Measurements from ENCODE around the gene ATP13A2. TPM values are rescaled to one million over a fixed set of nuclear protein-coding genes. Genes with fewer than 3 reads are reported as not detected.

Gene ATP13A2
- total RNA-seq, 1 donor from 2014 or later, result 50.2 TPM

DNA sequence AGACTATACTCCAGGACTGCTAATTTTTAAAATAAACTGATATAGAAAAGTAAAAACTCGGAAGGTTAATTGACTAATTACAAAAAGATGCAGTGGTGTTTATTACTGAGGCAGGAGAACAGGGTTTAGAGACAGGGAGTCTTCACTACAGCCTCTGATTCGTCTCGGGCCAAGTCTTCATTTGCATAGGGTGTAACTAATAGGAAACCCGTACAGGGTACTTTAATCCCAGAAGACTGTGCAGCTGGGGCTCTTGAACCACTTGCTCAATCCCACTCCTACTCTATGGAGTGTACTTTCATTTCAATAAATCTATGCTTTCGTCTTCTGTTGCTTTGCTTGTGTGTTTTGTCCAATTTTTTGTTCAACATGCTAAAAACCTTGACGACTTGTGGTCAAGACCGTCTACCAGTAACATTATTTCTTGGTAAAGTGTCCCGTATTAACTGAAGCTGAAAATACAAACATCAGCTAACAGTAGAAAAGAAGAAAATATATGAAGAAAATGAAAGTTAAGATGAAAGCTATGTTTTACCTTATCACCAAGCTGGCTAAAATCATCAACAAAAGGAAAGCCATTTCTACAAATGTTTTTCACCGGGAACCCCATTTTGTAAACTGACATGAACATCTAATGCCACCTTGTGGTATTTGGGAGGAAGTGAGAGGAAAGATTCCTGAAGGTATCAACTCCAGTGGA, 34.1 kb upstream of the ATP13A2 start:
- Mint-ChIP-seq H3K27me3 (no peaks in the 10 kb centered on the region), H3K4me3 (peak overlapping the region; percentile 24), H3K27ac (peak overlapping the region; percentile 63), H3K36me3 (ENCODE audit: low read depth) (peaks cover 28% of the 10 kb centered on the region), H3K9me3 (no peaks in the 10 kb centered on the region), H3K4me1 (peaks cover 17% of the 10 kb centered on the region)
- intact Hi-C loops (cut with micrococcal nuclease), result loop anchor here (5.0 kb wide), 1 partner anchor 93 kb away; no protein-coding TSS in a partner anchor
- peak; percentile 67 for DNase-seq

DNA sequence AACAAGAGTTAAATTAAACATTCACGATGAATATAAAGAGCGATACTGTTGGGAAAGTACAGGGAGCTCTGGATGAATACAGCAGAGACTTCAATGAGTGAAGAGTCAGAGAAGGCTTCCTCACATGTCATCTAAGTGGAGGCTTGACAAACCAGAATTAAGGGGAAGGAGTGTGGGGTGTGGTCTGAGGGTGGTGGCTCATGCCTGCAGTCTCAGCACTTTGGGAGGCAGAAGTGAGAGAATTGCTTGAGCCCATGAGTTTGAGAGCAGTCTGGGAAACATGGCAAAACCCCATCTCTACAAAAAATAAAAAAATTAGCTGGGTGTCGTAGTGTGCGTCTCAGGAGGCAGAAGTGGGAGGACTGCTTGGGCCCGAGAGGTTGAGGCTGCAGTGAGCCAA, 33.4 kb upstream of the ATP13A2 start:
- Mint-ChIP-seq H3K36me3 (ENCODE audit: low read depth) (peaks cover 30% of the 10 kb centered on the region), H3K27ac (peak overlapping the region; percentile 28), H3K4me1 (peaks cover 15% of the 10 kb centered on the region), H3K27me3 (no peaks in the 10 kb centered on the region), H3K9me3 (no peaks in the 10 kb centered on the region), H3K4me3 (no peak overlapping the region)
- intact Hi-C loops (cut with micrococcal nuclease), result loop anchor here (5.0 kb wide), 1 partner anchor 93 kb away; no protein-coding TSS in a partner anchor
- no peak for DNase-seq

DNA sequence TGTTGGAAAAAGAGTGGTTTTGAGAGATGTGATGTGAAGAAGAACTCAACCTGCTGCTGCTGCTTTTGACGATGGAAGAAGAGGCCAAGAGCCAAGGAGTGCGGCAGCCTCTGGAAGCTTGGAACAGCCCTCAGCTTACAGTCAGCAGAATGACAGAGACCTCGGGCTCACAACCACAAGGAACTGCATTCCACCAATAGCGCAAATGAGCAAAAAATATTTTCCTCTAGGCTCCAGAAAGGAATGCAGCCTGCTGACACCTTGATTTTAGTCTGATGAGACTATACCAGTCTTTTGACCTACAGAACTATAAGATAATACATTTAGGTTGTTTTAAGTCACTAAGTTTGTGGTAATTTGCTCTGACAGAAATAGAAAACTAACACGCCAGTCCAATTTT, 31.9 kb upstream of the ATP13A2 start:
- peaks cover 35% of the 10 kb centered on the region for H3K36me3 Mint-ChIP-seq (ENCODE audit: low read depth)
- no peak overlapping the region for H3K27ac Mint-ChIP-seq
- intact Hi-C loops (cut with micrococcal nuclease), result no loop called here
- no peak overlapping the region for H3K4me3 Mint-ChIP-seq
- H3K4me1 Mint-ChIP-seq, result peaks cover 15% of the 10 kb centered on the region
- DNase-seq, result no peak
- no peaks in the 10 kb centered on the region for H3K9me3 Mint-ChIP-seq
- no peaks in the 10 kb centered on the region for H3K27me3 Mint-ChIP-seq

DNA sequence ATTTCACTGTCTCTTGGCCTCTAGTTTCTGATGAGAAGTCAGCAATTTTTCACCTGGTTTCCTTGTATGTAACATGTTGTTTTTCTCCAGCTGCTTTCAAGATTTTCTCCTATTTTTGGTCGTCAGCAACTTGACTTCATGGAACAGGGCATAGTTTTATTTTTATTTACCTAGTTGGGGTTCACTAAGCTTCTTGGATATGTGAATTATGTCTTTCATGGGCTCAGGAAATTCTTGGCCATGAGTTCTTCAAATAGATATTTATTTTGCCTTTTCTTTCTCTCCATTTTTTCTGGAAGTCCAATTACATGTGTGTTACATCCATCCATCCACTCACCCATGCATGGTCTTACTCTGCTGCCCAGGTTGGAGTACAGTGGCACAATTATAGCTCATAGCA, 28.4 kb upstream of the ATP13A2 start:
- DNase-seq, result no peak
- Mint-ChIP-seq H3K27me3 (no peaks in the 10 kb centered on the region), H3K4me3 (no peak overlapping the region), H3K27ac (no peak overlapping the region), H3K36me3 (ENCODE audit: low read depth) (peaks cover 34% of the 10 kb centered on the region), H3K9me3 (no peaks in the 10 kb centered on the region), H3K4me1 (peaks cover 4% of the 10 kb centered on the region)
- intact Hi-C loops (cut with micrococcal nuclease), result no loop called here

DNA sequence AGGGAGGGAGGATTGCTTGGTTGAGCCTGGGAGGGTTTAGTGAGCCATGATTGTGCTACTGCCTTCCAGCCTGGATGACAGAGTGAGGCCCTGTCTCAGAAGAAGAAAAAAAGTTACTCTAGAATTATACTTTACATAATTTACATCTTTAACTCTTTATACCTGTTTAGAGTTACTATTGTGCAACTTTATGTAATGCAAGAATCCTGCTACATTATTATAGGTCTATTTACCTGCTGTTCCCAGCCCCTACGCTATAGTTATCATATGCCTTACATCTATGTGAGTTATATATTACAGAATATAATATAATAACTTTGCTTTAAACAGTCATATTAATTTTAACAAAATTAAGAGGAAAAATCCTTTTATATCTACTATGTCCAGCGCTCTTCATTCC, 27.8 kb upstream of the ATP13A2 start:
- Mint-ChIP-seq H3K36me3 (ENCODE audit: low read depth) (peaks cover 31% of the 10 kb centered on the region), H3K27ac (no peak overlapping the region), H3K4me1 (peaks cover 3% of the 10 kb centered on the region), H3K9me3 (no peaks in the 10 kb centered on the region), H3K4me3 (no peak overlapping the region), H3K27me3 (no peaks in the 10 kb centered on the region)
- no peak for DNase-seq
- intact Hi-C loops (cut with micrococcal nuclease), result no loop called here

DNA sequence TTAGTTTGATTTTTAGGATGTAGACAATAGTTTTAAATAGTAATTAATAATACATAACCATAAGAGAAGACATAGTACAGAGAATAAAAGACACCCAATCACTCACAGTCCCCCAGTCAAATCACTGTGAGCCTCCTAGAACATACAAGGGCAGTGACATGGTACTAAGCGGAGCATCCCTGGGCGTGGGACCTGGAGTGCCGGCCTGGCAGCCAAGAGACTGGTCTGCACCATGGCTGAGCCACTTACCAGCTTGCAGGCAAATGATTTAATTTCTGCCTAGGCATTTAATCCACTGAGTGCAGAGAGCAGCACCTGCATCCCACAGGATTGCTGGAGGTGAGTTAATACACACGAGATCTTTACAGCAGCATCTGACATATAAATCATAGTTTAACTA, 21.8 kb upstream of the ATP13A2 start:
- Mint-ChIP-seq H3K4me3 (no peak overlapping the region), H3K27ac (no peak overlapping the region)
- intact Hi-C loops (cut with micrococcal nuclease), result no loop called here

DNA sequence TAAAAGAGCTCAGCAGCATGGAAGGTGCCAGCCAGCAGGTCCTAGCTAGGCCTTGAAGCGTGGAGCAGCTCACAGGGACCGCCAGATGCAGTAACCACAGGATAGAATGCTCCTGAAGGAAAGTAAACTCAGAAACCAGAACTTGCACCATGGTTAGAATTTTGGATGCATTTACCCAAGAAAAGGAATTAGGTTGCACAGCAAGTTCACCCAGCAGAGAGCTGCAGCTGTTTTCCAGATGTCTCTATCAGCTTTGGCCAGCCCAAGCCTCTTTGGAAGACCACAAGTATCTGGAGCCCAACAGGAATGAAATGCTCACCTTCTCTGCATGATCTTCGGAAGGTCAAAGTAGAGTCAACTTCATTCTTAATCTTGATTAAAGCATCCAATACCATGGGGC, 21.0 kb upstream of the ATP13A2 start:
- DNase-seq, result no peak
- no peak overlapping the region for H3K27ac Mint-ChIP-seq
- no peak overlapping the region for H3K4me3 Mint-ChIP-seq
- H3K36me3 Mint-ChIP-seq (ENCODE audit: low read depth), result peaks cover 29% of the 10 kb centered on the region
- no peaks in the 10 kb centered on the region for H3K9me3 Mint-ChIP-seq
- intact Hi-C loops (cut with micrococcal nuclease), result no loop called here
- H3K4me1 Mint-ChIP-seq, result peaks cover 3% of the 10 kb centered on the region
- no peaks in the 10 kb centered on the region for H3K27me3 Mint-ChIP-seq

More for the DNA sequence above, 21.8 kb upstream of the ATP13A2 start:
- H3K9me3 Mint-ChIP-seq, result no peaks in the 10 kb centered on the region
- no peaks in the 10 kb centered on the region for H3K27me3 Mint-ChIP-seq
- H3K36me3 Mint-ChIP-seq (ENCODE audit: low read depth), result peaks cover 23% of the 10 kb centered on the region
- DNase-seq, result no peak
- H3K4me1 Mint-ChIP-seq, result peaks cover 3% of the 10 kb centered on the region

DNA sequence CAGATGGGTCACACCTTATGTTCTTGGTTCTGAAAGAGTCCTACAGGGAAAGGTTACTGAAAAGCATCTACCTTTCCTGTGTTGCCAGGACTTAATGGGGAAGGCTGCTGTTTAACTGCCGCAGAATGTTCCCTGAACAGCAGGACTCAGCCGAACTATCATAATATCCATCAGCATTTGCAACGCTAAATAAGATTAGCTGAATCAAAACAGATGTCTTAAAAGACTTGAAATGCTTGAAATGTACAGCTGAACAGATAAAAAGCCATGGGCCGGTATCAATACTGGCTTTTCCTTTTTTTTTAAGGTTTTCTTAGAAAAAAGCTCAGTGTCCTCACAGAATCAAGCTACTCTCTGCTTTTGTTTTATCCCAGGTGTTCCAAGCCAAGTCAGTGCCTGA, 19.7 kb upstream of the ATP13A2 start:
- intact Hi-C loops (cut with micrococcal nuclease), result no loop called here

DNA sequence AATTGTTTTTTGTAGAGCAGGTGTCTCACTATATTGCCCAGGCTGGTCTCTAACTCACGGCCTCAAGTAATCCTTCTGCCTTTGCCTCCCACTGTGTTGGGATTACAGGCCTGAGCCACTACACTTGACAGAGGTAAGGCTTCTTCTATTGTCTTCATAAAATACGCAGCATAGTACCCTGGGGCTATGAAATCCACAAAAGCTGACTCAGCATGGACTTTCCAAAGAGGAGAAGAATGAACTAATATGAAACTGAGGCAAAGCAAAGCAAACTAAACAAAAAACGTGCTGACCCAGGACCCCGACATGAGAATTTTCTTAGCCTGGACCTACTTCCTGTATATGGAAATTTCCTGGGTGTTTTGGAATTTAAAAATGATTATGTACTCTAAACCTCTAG, 18.5 kb upstream of the ATP13A2 start:
- Mint-ChIP-seq H3K36me3 (ENCODE audit: low read depth) (peaks cover 38% of the 10 kb centered on the region), H3K27me3 (no peaks in the 10 kb centered on the region), H3K9me3 (no peaks in the 10 kb centered on the region), H3K27ac (no peak overlapping the region), H3K4me1 (peaks cover 3% of the 10 kb centered on the region), H3K4me3 (no peak overlapping the region)
- intact Hi-C loops (cut with micrococcal nuclease), result no loop called here
- no peak for DNase-seq

More for the DNA sequence above, 19.7 kb upstream of the ATP13A2 start:
- Mint-ChIP-seq H3K4me1 (peaks cover 3% of the 10 kb centered on the region), H3K36me3 (ENCODE audit: low read depth) (peaks cover 35% of the 10 kb centered on the region), H3K9me3 (no peaks in the 10 kb centered on the region), H3K27me3 (no peaks in the 10 kb centered on the region), H3K4me3 (no peak overlapping the region), H3K27ac (no peak overlapping the region)
- DNase-seq, result no peak

DNA sequence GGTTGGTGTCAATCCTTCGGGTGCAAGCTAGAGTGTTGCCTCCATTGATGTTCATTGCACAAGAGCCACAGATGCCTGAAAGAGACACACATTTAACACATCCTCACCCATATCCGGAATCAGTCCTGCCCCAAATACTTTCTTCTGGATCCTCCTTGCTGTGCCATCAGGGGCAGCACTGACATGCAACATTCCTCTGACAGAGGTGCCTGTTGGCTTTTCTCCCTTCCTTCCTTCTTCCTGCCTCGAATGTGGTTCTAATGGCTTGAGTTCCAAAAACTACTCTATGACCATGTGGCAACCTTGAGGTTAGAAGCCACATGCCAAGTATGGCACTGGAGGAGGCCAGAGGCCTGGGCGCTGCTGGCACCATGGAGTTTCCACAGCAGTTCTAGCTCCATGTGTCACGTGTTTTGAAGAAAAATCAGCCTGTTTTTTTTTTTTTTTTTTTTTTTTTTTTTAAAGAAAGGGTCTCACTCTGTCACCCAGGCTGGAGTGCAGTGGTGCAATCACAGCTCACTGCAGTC, 17.0 kb upstream of the ATP13A2 start:
- H3K27ac Mint-ChIP-seq, result no peak overlapping the region
- H3K4me3 Mint-ChIP-seq, result no peak overlapping the region
- no peaks in the 10 kb centered on the region for H3K27me3 Mint-ChIP-seq
- H3K4me1 Mint-ChIP-seq, result peaks cover 2% of the 10 kb centered on the region
- no peak for DNase-seq
- H3K9me3 Mint-ChIP-seq, result no peaks in the 10 kb centered on the region
- H3K36me3 Mint-ChIP-seq (ENCODE audit: low read depth), result peaks cover 45% of the 10 kb centered on the region
- intact Hi-C loops (cut with micrococcal nuclease), result no loop called here

DNA sequence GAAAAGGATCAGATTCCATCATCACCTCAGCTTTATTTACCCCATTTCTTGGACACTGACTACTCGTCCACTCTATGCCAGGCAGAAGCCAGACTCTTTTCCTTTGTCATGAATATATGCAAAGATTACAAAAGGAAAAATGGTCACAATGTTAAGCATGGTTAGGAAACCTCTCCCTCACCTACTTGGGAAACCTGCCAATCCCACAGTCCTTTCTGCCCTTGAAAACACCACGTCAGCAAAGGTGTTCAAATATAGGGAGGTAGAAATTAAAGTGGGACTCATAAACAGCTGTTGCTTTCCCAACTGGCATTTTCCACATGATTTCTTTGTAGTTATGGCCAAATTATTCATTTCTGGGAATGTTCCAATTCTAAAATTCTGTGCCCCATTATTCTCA, 16.2 kb upstream of the ATP13A2 start:
- Mint-ChIP-seq H3K4me3 (no peak overlapping the region), H3K27ac (no peak overlapping the region), H3K27me3 (no peaks in the 10 kb centered on the region), H3K4me1 (no peaks in the 10 kb centered on the region), H3K9me3 (no peaks in the 10 kb centered on the region), H3K36me3 (ENCODE audit: low read depth) (peaks cover 48% of the 10 kb centered on the region)
- DNase-seq, result no peak
- intact Hi-C loops (cut with micrococcal nuclease), result no loop called here

DNA sequence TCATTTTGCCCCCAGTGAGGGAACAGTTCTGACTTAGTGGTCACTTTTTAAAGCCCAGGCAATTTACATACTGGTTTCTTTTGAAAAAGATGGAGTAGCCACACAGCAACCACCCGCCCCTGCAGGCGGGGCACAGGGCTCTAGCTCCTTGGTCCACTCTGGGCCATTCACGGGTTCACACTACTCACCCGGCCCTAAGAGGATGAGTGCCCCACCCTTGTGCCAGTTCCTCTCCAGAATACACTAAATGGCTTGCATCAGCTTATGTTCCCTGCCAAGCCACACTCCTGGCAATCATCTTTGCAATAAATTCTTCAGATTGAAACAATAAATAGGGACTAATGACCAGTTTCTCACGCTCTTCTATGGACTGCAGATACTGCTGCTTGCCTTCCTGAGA, 15.7 kb upstream of the ATP13A2 start:
- Mint-ChIP-seq H3K27me3 (no peaks in the 10 kb centered on the region), H3K4me1 (no peaks in the 10 kb centered on the region), H3K36me3 (ENCODE audit: low read depth) (peaks cover 50% of the 10 kb centered on the region), H3K9me3 (no peaks in the 10 kb centered on the region), H3K27ac (no peak overlapping the region), H3K4me3 (no peak overlapping the region)
- DNase-seq, result no peak
- intact Hi-C loops (cut with micrococcal nuclease), result no loop called here

DNA sequence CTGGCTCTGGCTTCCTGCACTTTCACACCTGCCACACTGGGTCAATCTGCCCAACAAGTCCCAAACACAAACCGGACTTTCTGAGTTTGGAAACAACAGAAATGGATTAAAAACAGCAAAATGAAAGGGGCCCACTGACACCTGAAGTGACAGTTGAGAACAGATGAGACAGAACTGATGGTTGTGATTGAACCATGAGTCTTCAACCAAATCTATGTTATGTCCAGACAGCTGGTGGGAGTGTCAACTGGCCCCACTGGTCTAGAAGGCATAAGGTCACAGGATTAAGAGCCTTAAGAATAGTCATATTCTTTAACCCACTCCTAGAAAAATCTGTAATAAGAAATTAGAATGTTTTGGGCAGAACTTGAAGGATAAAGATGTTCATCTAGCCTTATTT, 13.0 kb upstream of the ATP13A2 start:
- H3K36me3 Mint-ChIP-seq (ENCODE audit: low read depth), result peaks cover 65% of the 10 kb centered on the region
- no peaks in the 10 kb centered on the region for H3K9me3 Mint-ChIP-seq
- DNase-seq, result no peak
- H3K4me1 Mint-ChIP-seq, result no peaks in the 10 kb centered on the region
- no peaks in the 10 kb centered on the region for H3K27me3 Mint-ChIP-seq
- H3K4me3 Mint-ChIP-seq, result no peak overlapping the region
- no peak overlapping the region for H3K27ac Mint-ChIP-seq
- intact Hi-C loops (cut with micrococcal nuclease), result no loop called here

DNA sequence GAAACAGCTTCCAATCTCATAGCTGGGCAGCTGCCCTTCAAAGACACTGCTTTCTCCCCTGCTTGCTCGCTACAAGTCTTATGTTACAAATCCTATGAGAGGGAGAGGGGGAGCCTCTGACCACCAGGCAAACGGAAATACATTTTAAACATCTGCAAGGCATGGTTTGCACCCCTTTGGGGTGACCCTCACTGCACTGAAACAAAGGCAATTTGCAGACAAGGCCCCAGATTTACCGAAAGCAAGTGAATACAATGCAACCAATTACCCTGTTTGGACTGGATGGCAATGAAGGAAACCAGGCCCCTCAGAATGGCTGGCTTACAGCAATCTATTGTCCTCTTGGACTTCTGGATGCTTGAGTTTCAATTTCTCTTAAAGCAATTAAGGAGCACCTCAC, 11.8 kb upstream of the ATP13A2 start:
- DNase-seq, result no peak
- Mint-ChIP-seq H3K27me3 (no peaks in the 10 kb centered on the region), H3K36me3 (ENCODE audit: low read depth) (peaks cover 67% of the 10 kb centered on the region), H3K4me1 (peaks cover 8% of the 10 kb centered on the region), H3K4me3 (no peak overlapping the region), H3K27ac (no peak overlapping the region), H3K9me3 (no peaks in the 10 kb centered on the region)
- intact Hi-C loops (cut with micrococcal nuclease), result no loop called here

DNA sequence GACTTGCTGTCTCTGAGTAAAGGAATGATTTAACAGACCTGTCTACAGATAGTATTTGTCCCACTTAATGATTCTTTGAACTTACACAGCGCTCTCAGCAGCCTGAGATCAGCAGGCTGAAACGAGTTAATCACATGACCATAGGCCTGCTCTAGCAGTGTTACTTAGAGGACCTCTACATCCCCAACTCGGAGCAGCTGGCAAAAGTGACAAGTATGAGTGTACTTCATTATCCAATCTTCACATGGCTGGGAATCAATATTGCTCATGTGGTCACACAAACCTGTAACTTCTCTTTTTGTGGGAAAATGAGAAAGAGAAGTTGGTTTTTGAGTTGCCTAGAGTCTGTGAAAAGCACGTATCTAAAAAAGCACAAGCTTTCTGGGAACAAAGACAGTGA, 11.4 kb upstream of the ATP13A2 start:
- peaks cover 67% of the 10 kb centered on the region for H3K36me3 Mint-ChIP-seq (ENCODE audit: low read depth)
- no peaks in the 10 kb centered on the region for H3K9me3 Mint-ChIP-seq
- H3K27me3 Mint-ChIP-seq, result no peaks in the 10 kb centered on the region
- H3K27ac Mint-ChIP-seq, result no peak overlapping the region
- peaks cover 8% of the 10 kb centered on the region for H3K4me1 Mint-ChIP-seq
- intact Hi-C loops (cut with micrococcal nuclease), result no loop called here
- H3K4me3 Mint-ChIP-seq, result no peak overlapping the region
- DNase-seq, result no peak

Measured in activated CD4-positive, alpha-beta T cell treated with anti-CD3 and anti-CD28 coated beads, Interleukin-2, amount 10 ng/mL, durations not matched to agents 24 days and 14 days (primary cell).